Skeletal muscle tissue (tissue), 4 donors: ENCODE data around the gene TLK2. TPM values are rescaled to one million over a fixed set of nuclear protein-coding genes. Genes with fewer than 3 reads are reported as not detected.
"Not testable (repeated sequence)": the region's sequence is repeated elsewhere in the genome, so short reads cannot be mapped to it uniquely, and the experiment has no call there.

Experiments
- H3K27ac ChIP-seq: one replicate; pipeline ENCODE4 v1.7.0; 2013; ENCODE audit warnings: mild to moderate bottlenecking, low read depth, low read length, inconsistent platforms
- H3K27me3 ChIP-seq, 3 donors: one replicate each; pipeline ENCODE4 v1.7.0; 2013; ENCODE audit warnings: low read length in 3 of 3; ENCODE audit not compliant: control insufficient read depth in 3 of 3, insufficient read depth in 3 of 3
- H3K36me3 ChIP-seq, 3 donors: one replicate each; pipeline ENCODE4 v1.7.0; 2013; ENCODE audit warnings: low read length in 3 of 3; ENCODE audit not compliant: control insufficient read depth in 3 of 3, insufficient read depth in 3 of 3
- H3K4me1 ChIP-seq, 3 donors: one replicate each; pipeline ENCODE4 v1.7.0; 2013; ENCODE audit warnings: low read length in 3 of 3, mild to moderate bottlenecking in 3 of 3; ENCODE audit not compliant: control insufficient read depth in 3 of 3, insufficient read depth in 3 of 3
- H3K4me3 ChIP-seq, 3 donors: one replicate each; pipeline ENCODE4 v1.7.0; 2013; ENCODE audit warnings: low read length in 3 of 3
- H3K9ac ChIP-seq, 3 donors: one replicate each; pipeline ENCODE4 v1.7.0; 2013; ENCODE audit warnings: low read length in 3 of 3, mild to moderate bottlenecking in 3 of 3, moderate library complexity in 2 of 3, low read depth in 1 of 3
- H3K9me3 ChIP-seq, 3 donors: one replicate each; pipeline ENCODE4 v1.7.0; 2013; ENCODE audit warnings: low read length in 3 of 3; ENCODE audit not compliant: control insufficient read depth in 3 of 3
- total RNA-seq: library from RNA; depleted of rRNA; stranded (reverse); fragments of >200 nt; gene quantifications from one replicate; pipeline ENCODE4 v1.2.3, GENCODE V29; 2014
- donor health status: Osteomylitis.

Gene TLK2
- total RNA-seq, result 47.0 TPM

DNA sequence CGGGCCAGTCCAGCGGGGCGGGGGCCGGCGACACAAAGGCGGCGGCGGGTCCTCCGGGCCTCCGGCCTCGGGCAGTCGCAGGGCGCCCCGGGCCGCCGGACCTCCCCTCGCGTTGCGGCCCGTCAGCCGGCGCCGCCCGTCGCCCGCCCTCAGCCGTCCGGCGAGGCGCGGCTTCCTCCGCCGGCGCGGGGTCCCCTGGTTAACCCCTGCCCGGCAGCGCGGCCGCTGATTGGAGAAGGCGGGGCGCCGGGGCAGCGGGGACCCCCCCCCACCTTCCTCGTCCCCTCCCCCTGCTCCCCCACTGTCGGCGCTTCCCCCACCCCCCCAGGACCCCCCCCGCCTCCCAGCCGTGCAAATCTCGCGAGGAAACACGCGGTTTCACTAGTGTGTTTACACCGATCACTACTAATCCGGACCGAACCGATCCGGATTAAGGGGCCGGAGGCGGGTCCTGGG lies at the start of gene TLK2:
TSS of gene TLK2 (plus strand) at position 402 of the 456 bp plus-strand sequence. CDS start 2,301 bp downstream, outside the sequence.
- Histone ChIP-seq H3K9me3 (no peaks in the 10 kb centered on the region), H3K4me1 (peaks cover 0 to 7% (median 5%) of the 10 kb centered on the region in 3 donors), H3K36me3 (peaks cover 0 to 2% (median 0%) of the 10 kb centered on the region in 3 donors), H3K4me3 (peak within 1 kb of the TSS; percentile 64 to 68 (median 67)), H3K27me3 (no peaks in the 10 kb centered on the region), H3K9ac (peak within 1 kb of the TSS; percentile 79 to 84 (median 81)), H3K27ac (peak within 1 kb of the TSS; percentile 62)

DNA sequence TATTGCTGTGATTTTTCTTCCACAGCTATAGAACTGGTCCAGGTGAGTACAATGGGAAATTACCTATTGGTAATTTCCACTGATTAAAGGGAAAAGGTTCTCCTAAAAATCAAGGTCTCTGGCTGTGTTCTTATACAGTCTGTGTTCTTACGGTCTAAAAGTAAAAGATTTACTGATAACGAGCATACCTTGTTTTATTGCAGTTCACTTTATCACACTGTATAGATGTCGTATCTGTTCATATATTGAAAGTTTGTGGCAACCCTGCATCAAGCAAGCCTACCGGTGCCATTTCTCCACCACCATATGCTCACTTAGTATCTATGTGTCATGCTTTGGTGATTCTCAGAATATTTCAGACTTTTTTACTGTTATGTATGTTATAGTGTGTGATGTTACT lies 43.4 kb upstream of the TLK2 start:
- H3K4me1 ChIP-seq, H3K4me3 ChIP-seq, H3K36me3 ChIP-seq, H3K9ac ChIP-seq, H3K27me3 ChIP-seq, H3K27ac ChIP-seq, H3K9me3 ChIP-seq: not testable (repeated sequence)

DNA sequence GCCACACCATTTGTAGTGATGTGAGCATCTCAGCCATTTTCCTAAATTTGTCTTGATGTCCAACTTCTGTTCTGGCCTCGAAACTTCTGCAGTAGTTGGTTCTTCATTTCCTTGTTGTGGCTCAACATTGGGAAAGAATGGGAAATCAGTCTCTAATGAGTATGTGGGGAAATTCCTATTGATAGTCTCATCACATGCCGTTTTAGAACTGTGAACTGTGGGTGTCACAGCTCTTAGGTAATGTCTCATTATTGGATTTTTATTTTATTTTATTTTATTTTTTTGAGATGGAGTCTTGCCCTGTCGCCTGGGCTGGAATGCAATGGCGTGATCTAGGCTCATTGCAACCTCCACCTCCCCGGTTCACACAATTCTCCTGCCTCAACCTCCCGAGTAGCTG lies 37.4 kb upstream of the TLK2 start:
- H3K27ac ChIP-seq, result not testable (repeated sequence)
- H3K36me3 ChIP-seq, result peaks cover 5 to 25% (median 8%) of the 10 kb centered on the region in 3 donors

DNA sequence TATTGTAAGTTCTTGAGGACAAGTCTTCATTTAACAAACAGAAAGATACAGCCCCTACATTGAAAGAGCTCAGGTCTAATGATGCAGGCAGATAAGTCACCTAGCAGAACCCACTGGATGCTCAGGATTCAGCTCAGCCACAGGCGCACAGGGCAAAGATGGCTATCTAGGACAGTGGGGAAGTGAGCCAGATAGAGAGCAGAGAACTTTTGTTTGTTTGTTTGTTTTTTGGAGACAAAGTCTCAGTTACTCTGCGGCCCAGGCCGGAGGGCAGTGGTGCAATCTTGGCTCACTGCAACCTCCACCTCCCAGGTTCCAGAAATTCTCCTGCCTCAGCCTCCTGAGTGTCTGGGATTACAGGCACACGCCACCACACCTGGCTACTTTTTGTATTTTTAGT lies 34.6 kb upstream of the TLK2 start:
- Histone ChIP-seq H3K27ac (no peak overlapping the region), H3K9me3 (no peaks in the 10 kb centered on the region), H3K9ac (no peak overlapping the region), H3K36me3 (peaks cover 21 to 39% (median 23%) of the 10 kb centered on the region in 3 donors), H3K27me3 (no peaks in the 10 kb centered on the region), H3K4me3 (no peak overlapping the region), H3K4me1 (no peaks in the 10 kb centered on the region)

More for the DNA sequence above, 37.4 kb upstream of the TLK2 start:
- H3K4me3 ChIP-seq, H3K9ac ChIP-seq, H3K27me3 ChIP-seq, H3K4me1 ChIP-seq, H3K9me3 ChIP-seq: not testable (repeated sequence)

DNA sequence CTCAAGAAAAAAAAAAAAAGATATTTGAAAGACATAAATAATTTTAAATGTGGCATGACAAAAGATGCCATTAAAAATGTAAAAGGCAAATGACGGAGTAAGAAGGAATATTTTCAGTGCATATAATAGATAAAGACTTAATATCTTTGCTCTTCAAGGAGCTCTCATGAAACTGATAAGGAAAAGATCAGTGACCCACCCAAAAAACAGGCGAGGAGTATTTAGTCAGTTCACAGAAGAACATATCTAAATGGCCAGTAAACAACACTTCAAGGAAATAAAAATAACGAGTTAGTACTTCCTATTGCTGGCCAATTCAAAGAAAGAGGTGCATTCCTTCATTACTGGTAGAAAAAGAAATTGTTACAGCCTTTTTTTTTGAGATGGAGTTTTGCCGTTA lies 32.8 kb upstream of the TLK2 start:
- not testable (repeated sequence) for H3K4me3 ChIP-seq, H3K9ac ChIP-seq, H3K9me3 ChIP-seq, H3K4me1 ChIP-seq, H3K27me3 ChIP-seq, H3K27ac ChIP-seq
- H3K36me3 ChIP-seq, result peaks cover 21 to 35% (median 23%) of the 10 kb centered on the region in 3 donors

DNA sequence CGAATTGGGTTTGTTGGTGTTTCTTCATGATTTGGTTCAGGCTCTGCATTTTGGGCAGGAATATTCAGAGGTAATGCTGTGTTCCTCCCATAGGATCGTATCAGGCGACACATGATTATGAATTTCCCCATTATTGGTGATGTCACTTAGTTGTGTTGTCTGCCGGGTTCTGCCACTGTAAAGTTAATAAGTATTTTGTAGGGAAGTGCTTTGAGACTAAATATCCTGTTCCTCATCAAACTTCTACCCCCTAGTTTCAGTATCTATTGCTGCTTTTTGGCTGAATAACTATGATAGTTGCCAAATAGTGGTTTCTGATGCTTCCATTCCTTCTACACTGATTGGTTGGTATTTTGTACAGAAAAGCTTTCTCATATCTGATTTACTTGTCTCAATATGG lies 26.4 kb upstream of the TLK2 start:
- H3K4me3 ChIP-seq, H3K27me3 ChIP-seq, H3K4me1 ChIP-seq, H3K27ac ChIP-seq, H3K9me3 ChIP-seq, H3K9ac ChIP-seq: not testable (repeated sequence)
- H3K36me3 ChIP-seq, result peaks cover 8 to 14% (median 10%) of the 10 kb centered on the region in 3 donors

DNA sequence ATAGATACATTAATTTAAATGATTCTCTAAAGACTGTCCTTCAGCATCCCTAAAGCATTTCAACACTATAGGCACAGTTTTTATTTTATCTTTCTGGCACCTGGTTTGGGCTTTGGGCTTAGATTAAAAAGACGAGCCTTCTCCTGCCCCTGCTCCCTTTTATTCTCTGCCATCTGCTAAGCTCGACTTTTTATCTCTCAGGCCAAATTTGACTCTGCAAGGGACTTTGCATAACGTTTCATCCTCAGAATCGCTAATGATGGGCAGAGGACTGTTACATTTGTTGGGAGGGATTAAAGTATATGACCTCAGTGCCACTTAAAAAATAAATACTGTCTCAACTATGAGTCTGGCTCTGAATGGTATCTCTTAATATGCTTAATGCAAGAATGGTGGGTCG lies 25.6 kb upstream of the TLK2 start:
- H3K4me1 ChIP-seq, H3K36me3 ChIP-seq, H3K4me3 ChIP-seq, H3K27me3 ChIP-seq, H3K9me3 ChIP-seq, H3K27ac ChIP-seq, H3K9ac ChIP-seq: not testable (repeated sequence)

DNA sequence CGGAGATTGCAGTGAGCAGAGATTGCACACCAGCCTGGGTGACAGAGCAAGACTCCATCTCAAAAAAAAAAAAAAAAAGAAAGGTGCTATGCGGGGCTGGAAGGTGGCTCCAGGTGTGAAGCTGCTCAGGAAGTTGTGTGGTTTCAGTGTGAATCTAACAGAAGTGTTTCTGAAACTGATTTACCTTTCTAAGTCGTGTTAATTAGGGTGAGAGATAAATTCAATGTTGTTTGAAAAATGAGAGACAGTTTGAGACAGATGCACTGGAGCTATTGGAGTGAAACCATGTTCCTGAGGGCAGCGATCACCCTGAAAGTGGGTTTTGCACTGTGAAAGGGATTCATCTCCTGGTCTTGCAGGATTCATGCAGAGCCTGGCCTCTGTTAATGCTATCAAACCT lies 25.0 kb upstream of the TLK2 start:
- H3K4me3 ChIP-seq, H3K27ac ChIP-seq, H3K36me3 ChIP-seq, H3K4me1 ChIP-seq, H3K9me3 ChIP-seq, H3K27me3 ChIP-seq, H3K9ac ChIP-seq: not testable (repeated sequence)

DNA sequence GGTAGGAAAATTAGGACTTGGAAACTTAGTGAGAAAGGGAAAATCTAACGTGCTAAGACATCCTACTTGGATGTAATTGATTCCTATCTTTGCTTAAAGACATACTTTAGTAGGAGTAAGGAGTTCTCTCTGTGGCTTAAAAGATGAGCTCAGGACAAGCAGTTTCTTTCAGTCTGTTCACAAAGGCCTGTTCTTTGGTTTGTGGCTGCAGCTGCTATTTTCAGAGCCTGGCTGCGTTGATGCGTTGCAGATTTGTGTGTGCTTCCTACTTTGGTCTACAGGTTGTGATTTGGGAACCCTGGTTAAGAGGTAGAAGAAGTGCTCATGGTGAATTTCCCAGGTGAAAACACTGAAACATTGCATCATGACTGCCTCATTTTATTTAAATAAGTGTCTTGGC lies 24.5 kb upstream of the TLK2 start:
- H3K36me3 ChIP-seq, H3K4me3 ChIP-seq, H3K9ac ChIP-seq, H3K27me3 ChIP-seq, H3K4me1 ChIP-seq, H3K27ac ChIP-seq, H3K9me3 ChIP-seq: not testable (repeated sequence)

DNA sequence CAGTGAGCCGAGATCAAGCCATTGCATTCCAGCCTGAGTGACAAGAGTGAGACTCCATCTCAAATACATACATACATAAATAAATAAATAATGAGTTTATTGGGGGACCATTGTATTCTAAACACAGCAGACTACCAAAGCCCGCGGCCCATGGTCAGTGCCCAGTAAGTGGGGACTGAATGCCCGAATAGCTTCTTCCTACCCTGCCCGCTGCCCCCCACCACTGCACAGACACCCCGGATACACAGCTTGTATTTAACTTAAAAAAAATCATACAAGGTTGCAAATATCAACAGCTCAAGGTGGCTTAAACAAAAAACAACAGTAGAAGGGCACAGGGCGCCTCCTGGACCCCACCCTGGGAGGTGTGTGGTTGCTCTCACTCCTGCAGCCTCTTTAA lies 22.6 kb upstream of the TLK2 start:
- no peak overlapping the region for H3K9ac ChIP-seq
- H3K36me3 ChIP-seq, result no peaks in the 10 kb centered on the region
- no peaks in the 10 kb centered on the region for H3K4me1 ChIP-seq
- no peak overlapping the region for H3K4me3 ChIP-seq
- no peaks in the 10 kb centered on the region for H3K9me3 ChIP-seq
- H3K27me3 ChIP-seq, result no peaks in the 10 kb centered on the region
- no peak overlapping the region for H3K27ac ChIP-seq

DNA sequence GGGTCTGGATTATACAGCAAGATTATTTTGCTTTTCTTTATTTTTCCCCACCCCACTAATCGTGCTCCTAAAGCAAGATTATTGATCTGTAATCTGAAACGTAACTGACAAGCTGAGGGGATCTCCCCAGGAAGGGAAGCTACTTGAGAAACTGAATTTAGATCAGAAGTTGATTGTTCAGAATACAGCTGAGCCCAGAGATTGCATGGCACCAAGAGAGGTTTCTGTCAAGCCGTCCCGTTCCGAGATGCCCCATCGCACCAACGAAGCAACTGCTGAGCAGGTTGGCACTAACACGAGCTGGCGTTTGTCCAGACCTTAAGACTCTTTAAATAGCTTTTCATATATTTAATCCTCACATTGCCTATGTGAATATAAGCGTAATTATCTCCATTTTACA lies 20.1 kb upstream of the TLK2 start:
- not testable (repeated sequence) for H3K4me3 ChIP-seq, H3K27me3 ChIP-seq, H3K27ac ChIP-seq, H3K9me3 ChIP-seq, H3K36me3 ChIP-seq, H3K9ac ChIP-seq, H3K4me1 ChIP-seq
